ENCODE data around the gene IGSF8. TPM values are rescaled to one million over a fixed set of nuclear protein-coding genes. Genes with fewer than 3 reads are reported as not detected.

IGSF8 gene
- polyA plus RNA-seq, 1 of the 3 experiments (the other 2 are of a cell fraction) = 67.9 TPM

DNA sequence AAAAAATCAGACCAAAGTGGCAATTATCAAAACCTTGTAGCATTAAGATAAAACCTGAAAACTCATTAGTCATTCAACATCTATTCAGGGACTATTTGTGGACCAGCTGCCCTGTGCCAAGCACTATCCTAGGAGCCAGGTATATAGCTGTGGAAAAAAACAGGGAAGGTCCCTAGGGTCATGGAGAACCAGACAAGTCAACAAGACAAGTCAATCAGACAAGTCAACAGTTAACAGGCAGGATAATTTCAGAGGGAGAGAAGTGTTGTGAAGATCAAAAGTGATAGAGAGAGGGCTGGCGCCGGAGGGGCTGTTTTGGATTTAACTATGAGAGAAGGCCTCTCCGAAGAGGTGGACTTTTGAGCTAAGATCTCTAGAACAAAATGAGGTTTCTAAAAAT is 49.7 kb upstream of the IGSF8 start (continued):
- TF ChIP-seq MEF2A (IDR thresholded peaks at IDR 0.05; ENCODE audit: borderline replicate concordance, low read depth) (no peak), RXRA (IDR thresholded peaks at IDR 0.05; ENCODE audit: borderline replicate concordance, low read depth) (no peak)

GRCh38 chr1:160146107-160146506 is 47.7 kb upstream of the IGSF8 start:
- Histone ChIP-seq H4K20me1 (ENCODE audit: insufficient read depth) (no peaks in the 10 kb centered on the region), H3K79me2 (ENCODE audit: insufficient read depth) (no peaks in the 10 kb centered on the region), H3K4me2 (no peak overlapping the region), H3K27me3 (ENCODE audit: insufficient read depth) (peaks cover 19% of the 10 kb centered on the region; the same call in 1 of the 2 replicates), H3K36me3 (replicated peaks in 1 of 2; ENCODE audit: control insufficient read depth in 1 of 2, insufficient read depth in 2 of 2, low read length in 1 of 2) (no peaks in the 10 kb centered on the region), H3K4me1 (ENCODE audit: control insufficient read depth in 1 of 2, insufficient read depth in 2 of 2, low read depth in 1 of 2, low read length in 1 of 2) (0 out of 4 replicates have a peak, but pooled peaks cover 0 to 9% of the 10 kb centered on the region in 2 experiments), H2AFZ (ENCODE audit: low read depth) (no peak overlapping the region), H3K4me3 (ENCODE audit: low read depth in 2 of 2, low read length in 1 of 2) (no peak overlapping the region), H3K27ac (ENCODE audit: low read depth in 2 of 2, low read length in 1 of 2) (no peak overlapping the region), H3K9me3 (no peaks in the 10 kb centered on the region), H3K9me2 (no peaks in the 10 kb centered on the region), H3K9ac (no peak overlapping the region), H3F3A (replicated peaks; ENCODE audit: insufficient read depth) (no peaks in the 10 kb centered on the region)
- DNase-seq = no peak
- ChIA-PET POLR2A (no interaction called here), CTCF (no interaction called here)
- TF ChIP-seq USF1 (IDR thresholded peaks at IDR 0.05; ENCODE audit: borderline replicate concordance, low read depth) = no peak
- no peak for TF ChIP-seq CHD2 (IDR thresholded peaks at IDR 0.05; ENCODE audit: low read length, partially characterized antibody)
- TF ChIP-seq YY1 (IDR thresholded peaks at IDR 0.05; ENCODE audit: low read depth) = no peak
- no peak for TF ChIP-seq JUND (IDR thresholded peaks at IDR 0.05)
- no peak for TF ChIP-seq EP300 (IDR thresholded peaks at IDR 0.05; ENCODE audit: borderline replicate concordance in 1 of 2, low read depth in 1 of 2, low read length in 1 of 2)
- no peak for TF ChIP-seq SIN3A (IDR thresholded peaks at IDR 0.05; ENCODE audit: borderline replicate concordance, low read depth, low read length)
- no peak for TF ChIP-seq RXRA (IDR thresholded peaks at IDR 0.05; ENCODE audit: borderline replicate concordance, low read depth)
- no peak for TF ChIP-seq CTCF (IDR thresholded peaks at IDR 0.05)
- TF ChIP-seq GABPA (IDR thresholded peaks at IDR 0.05; ENCODE audit: low read depth) = no peak
- no peak for TF ChIP-seq FOXJ3 (CRISPR knock-in tag; IDR thresholded peaks at IDR 0.05)
- no peak for TF ChIP-seq ELF1 (IDR thresholded peaks at IDR 0.05)
- TF ChIP-seq REST (IDR thresholded peaks at IDR 0.05; ENCODE audit: low read depth, low read length) = no peak
- no peak for TF ChIP-seq MAX (IDR thresholded peaks at IDR 0.05; ENCODE audit: low read depth)
- no peak for TF ChIP-seq RFX5 (IDR thresholded peaks at IDR 0.05; ENCODE audit: low read length)
- no peak for TF ChIP-seq MEF2A (IDR thresholded peaks at IDR 0.05; ENCODE audit: borderline replicate concordance, low read depth)
- TF ChIP-seq EZH2phosphoT487 (IDR thresholded peaks at IDR 0.05; ENCODE audit: borderline replicate concordance, low read depth) = no peak
- TF ChIP-seq IRF3 (IDR thresholded peaks at IDR 0.05; ENCODE audit: low read depth, low read length) = no peak
- WGBS (ENCODE audit: low lambda C conversion rate) = 85% methylated on average over 14 of the region's 14 CpGs

All from SK-N-SH (cell line).